Fibroblast of lung (primary cell): ENCODE measurements around the gene RSF1.

Experiments used
- EZH2 ChIP-seq: IDR thresholded peaks from 2 replicates; pipeline ENCODE4 v1.5.1; 2012; ENCODE audit warnings: low read length, control low read depth, mild to moderate bottlenecking; ENCODE audit errors: missing control alignments
- TF ChIP-seq, protein P1 (sequence below), 2 donors: IDR thresholded peaks in 1 of 2; conservative IDR thresholded peaks in 1 of 2; 1 replicate in 1 of 2; 2 replicates in 1 of 2; pipeline ENCODE4 v1.5.1; 2011 to 2012; ENCODE audit warnings: low read length in 2 of 2, control low read depth in 1 of 2, inconsistent platforms in 1 of 2, low read depth in 1 of 2, mild to moderate bottlenecking in 1 of 2

DNA sequence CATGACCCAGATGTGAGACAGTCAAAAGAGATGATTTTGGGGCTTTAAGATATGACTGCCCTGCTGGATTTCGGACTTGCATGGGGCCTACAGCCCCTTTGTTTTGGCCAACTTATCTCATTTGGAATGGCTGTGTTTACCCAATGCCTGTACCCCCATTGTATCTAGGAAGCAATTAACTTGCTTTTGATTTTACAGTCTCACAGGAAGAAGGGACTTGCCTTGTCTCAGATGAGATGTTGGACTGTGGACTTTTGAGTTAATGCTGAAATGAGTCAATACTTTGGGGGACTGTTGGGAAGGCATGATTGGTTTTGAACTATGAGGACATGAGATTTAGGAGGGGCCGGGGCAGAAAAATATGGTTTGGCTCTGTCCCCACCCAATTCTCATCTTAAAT lies 88.4 kb downstream of the RSF1 start:
- TF ChIP-seq, protein P1, sequence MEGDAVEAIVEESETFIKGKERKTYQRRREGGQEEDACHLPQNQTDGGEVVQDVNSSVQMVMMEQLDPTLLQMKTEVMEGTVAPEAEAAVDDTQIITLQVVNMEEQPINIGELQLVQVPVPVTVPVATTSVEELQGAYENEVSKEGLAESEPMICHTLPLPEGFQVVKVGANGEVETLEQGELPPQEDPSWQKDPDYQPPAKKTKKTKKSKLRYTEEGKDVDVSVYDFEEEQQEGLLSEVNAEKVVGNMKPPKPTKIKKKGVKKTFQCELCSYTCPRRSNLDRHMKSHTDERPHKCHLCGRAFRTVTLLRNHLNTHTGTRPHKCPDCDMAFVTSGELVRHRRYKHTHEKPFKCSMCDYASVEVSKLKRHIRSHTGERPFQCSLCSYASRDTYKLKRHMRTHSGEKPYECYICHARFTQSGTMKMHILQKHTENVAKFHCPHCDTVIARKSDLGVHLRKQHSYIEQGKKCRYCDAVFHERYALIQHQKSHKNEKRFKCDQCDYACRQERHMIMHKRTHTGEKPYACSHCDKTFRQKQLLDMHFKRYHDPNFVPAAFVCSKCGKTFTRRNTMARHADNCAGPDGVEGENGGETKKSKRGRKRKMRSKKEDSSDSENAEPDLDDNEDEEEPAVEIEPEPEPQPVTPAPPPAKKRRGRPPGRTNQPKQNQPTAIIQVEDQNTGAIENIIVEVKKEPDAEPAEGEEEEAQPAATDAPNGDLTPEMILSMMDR (conservative IDR thresholded peaks at IDR 0.05 in 1 of 2, IDR thresholded peaks at IDR 0.05 in 1 of 2; ENCODE audit: low read depth in 1 of 2, low read length in 2 of 2), result no peak
- no peak for TF ChIP-seq EZH2
